GM18499 (cell line): ENCODE results near the gene AKT1.

Source experiments
- ATAC-seq: cut with Tn5 transposase; IDR thresholded peaks from one replicate; pipeline ENCODE4 v1.9.1; 2021; ENCODE audit warnings: moderate number of reproducible peaks; ENCODE audit not compliant: insufficient read depth, unreplicated experiment

AKT1 gene

DNA sequence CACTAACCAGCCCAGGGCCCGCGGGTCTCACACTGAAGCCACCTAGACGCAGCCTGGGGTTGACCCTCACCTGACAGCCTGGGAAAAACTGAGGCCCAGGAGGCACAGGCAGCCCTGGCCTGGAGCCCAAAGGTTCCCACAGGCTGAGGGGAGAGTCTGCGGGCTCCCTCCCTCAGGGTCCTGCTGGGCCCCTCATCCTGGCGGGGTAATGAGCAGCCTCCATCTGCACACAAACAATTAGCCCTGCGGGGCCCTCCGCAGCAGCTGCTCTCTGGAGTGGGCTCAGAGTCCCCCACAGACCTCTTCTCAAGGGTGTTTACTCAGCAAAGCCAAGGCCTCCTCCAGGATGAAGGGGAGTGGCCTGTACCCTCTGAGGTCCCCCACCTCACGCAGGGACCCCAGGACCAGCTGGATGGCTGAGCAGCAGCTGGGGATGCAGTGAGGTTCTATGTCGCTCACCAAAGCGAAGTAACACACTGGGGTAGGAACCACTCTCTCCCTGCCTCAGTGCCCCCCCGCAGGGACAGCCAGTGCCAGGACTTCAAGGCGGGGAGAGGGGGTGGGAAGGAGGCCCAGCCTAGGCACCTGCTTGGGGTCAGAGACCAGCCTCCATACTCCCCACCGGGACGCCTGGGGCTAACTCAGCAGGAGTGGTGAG is 7.3 kb downstream of the AKT1 start:
- no peak for ATAC-seq

DNA sequence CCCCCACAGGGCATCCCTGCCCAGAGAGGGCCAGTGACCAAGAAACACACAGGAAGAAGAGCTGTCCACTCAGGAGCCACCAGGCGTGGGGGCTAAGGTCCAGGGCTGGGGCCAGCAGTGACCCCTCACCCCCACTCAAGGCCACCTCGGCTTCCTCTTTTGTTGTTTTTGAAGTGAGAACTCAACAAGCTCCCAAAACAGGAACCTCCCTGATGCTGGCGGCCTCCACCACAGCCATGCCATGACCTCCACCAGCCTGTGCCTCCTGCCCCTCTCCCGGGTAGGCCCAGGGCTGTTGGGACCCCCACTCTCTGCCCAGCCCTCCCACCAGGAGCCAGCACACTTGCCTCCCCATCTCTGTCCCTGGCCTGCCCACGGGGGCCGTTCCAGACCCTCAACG is 7.8 kb downstream of the AKT1 start:
- ATAC-seq, result no peak

DNA sequence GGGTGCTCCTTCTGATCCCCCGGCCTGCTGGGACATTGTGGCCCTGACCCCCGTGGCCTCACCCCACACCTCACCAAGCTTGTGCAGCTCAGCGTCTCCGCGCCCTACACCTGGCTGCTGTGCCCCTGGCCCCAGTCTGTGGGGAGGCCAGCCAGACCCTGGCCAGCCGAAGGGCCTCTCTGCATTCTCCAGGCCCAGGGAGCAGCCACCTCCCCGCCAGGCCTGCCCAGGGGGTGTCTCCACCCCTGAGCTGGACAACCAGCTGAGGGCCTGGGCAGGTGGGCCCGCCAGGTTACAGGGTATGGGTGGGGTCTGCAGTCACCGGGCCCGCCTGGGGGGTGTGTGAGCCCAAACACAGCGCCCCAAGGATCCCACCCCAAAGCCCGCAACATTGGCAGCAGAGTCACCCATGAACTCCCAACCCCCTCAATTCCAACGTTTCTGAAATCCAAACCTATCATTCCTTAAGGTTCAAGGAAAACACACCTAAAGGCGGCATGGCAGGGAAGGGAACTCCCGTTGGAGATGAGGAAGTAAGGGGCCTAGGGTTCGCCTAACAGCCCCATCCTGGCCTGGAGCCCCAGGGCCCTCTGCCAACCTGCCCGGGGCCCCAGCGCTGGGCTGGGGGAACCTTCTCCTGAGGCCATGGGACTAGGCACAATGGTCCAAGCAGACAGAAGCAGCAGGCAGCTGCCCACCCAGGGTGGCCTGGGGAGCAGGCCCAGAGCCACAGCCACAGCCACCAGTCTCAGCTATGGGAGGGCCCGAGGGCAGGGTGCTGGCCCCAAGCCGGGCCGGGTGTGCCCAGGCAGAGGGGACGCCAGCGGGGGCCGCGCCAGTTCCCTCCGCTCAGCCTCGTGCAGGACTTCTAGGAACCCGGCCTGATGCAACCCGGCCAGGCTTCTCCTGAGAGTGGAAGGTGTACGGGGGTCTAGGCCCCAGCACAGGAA is 8.5 kb downstream of the AKT1 start:
- ATAC-seq, result no peak

DNA sequence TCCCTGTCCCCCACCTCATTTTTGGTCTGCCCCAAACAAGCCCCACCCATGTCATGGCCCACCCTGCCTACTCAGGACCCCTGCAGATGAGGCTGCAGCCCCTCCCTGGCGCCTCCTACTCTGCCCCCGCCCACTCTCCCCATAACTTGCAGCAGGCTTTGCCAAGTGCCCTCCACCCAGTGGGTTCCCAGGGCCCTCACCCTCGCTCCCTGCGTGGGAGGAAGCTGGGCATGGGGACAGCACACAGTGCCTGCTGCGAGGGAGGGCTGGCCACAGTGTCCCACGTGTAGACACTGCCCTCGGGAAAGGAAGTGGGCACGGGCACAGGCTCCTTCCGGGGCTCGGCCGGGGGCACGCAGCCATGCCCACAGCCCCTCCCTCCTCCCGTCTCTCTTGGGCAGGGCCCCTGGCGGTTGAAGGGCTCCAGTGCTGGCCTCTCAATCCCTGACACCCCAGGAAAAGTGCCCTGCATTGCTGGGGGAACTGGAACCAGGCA is 9.4 kb downstream of the AKT1 start:
- no peak for ATAC-seq

DNA sequence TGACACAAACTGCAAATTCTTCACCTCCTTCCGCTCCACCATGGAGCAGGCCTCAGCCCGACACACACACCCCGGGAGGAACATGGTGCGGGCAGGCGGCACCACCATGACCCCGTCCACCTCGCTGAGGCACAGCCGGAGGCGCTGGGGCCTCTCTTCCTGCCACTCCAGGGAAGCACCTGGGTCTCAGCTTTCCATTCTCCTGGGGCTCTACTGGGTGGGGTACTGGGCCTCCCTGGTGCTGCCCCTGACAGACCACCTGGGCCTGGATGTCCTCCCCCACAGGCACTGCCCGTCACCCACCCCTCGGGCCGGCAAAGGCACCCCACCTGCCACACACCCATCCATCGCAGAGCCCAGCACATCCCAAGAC is 9.9 kb downstream of the AKT1 start:
- no peak for ATAC-seq

DNA sequence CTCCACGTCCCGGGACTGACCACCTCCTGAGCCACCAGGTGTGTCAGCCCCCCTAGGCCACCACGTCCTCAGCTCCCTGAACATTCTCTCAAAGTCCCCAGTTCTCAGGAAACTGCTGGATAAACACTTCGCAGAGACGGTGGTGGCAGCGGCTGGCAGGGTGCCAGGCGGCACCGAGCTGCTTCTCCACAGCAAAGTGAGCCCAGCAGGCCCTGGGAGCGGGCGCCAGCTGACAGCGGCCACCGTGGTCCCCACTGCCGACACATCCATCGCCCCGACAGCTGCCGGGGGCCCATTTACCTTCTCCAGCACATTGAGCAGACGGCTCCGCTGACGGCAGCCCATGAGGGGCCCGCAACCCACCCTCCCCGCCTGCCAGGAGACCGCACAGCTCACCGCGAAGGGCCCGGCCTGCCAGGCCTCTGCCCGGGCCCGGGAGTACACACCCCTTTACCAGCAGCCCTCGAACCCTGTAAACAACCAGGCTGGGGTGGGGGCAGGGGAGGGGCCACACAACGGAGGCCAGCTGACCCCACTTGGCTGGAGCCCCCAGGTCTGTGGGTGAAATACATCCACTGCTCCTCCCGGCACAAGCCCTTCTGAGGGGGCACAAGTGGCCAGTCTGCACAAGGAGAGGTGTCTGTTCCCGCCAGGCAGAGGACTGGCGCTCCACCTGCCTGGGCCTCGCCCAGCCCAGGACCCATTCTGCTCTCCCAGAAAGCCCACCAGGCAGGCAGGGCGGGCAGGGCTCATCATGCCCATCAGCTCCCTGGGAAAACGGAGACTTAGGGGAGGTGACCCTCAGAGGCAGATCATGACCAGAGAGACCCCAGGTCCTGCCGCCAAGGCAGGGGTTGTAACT is 10.5 kb downstream of the AKT1 start:
- ATAC-seq, result no peak

DNA sequence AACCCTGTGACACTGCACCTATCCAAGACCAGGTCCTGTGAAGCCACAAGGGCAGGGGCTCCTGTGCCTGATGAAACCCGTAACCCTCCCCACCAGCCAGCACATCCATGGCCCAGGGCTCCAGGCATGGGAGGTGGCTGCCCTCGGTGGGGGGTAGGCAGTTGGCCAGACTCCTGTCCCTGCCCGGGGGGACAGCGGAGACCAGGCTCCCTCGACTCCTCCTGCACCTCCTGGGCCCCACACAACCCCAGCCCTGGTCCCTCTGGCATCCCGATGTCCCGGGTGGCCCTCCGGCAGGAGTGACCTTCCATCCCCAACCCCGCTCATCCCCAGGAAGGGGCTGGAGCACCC is 11.4 kb downstream of the AKT1 start:
- ATAC-seq, result no peak

DNA sequence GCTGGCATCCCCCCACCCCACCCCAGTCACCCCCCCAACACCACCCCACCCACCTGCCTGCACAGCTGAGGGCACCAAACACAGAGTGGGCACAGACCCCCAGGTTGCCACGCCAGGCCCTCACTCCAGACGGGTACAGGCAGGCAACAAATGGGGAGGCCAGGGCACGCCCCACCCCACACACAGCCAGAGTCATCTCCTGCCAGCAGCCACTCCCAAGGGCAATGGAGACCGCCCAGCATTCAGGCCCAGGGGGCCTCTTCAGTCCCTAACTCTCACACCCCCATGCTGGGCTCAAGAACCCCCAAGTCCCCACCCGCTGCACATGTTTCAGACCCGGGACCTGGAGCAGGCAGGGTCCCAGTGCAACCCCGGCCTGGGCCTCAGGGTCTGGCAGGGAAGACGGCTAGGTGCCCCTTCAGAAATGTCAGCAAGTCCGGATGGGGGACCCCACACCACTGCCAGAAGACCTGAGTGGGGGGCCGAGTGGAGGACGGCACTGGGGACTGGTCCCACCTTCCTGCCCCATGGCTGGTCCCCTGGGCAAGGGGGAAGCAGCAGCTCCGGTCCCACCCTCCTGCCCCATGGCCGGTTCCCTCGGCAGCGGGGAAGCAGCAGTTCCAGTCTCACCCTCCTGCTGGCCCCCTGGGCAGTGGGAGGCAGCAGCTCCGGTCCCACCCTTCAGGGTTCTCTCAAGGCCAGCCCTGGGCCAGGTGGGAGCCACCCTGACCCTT is 11.9 kb downstream of the AKT1 start:
- ATAC-seq, result no peak

DNA sequence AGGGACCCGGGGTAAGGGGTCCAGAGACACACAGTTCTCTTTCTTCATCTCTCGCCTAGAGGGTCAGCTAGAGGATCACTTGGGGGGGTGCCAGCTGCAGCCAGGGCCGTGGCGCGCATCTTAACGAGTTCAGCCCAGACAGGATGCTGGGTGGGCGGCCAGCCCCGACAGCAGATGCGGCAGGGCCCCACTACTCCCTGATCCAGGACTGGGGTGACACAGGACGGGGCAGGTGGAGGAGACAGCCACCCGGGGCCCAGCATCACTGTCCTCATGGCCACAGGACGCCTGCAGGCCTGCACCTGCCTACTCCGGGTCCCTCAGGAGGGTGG is 12.8 kb downstream of the AKT1 start:
- ATAC-seq, result no peak

DNA sequence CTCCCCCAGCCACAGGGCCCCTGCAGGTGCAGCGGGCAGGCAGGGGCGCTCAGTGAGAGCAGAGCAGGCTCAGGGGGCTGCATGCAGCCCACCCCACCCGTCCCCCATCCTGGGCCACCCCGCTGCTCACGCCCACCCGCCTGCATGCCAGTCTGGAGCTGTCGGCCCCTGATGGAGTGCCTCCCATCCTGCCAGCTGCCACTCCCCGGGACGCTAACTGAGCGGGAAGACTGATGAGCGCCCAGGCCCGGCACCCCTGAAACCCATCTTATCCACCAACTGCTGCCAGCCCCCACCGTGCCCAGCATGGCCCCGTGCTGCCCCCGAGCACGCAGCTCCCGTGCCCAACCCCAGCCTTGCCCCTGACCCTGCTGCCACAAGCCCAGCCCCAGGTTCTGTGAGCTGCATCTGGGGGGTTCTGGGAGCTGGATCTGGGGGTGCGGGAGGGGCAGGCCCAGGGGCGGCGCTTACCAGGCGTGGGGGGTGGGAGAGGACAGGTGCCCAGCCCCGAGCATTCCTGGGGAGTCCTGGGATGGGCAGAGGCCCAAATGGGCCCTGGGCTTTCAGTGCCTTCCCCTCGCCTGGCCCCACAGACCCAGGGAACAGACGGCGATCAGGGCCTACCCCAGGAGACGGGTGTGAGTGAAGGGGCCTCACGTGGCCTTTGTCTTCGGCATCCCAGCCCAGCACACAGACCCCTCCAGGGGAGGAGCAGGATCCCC is 13.3 kb downstream of the AKT1 start:
- no peak for ATAC-seq

DNA sequence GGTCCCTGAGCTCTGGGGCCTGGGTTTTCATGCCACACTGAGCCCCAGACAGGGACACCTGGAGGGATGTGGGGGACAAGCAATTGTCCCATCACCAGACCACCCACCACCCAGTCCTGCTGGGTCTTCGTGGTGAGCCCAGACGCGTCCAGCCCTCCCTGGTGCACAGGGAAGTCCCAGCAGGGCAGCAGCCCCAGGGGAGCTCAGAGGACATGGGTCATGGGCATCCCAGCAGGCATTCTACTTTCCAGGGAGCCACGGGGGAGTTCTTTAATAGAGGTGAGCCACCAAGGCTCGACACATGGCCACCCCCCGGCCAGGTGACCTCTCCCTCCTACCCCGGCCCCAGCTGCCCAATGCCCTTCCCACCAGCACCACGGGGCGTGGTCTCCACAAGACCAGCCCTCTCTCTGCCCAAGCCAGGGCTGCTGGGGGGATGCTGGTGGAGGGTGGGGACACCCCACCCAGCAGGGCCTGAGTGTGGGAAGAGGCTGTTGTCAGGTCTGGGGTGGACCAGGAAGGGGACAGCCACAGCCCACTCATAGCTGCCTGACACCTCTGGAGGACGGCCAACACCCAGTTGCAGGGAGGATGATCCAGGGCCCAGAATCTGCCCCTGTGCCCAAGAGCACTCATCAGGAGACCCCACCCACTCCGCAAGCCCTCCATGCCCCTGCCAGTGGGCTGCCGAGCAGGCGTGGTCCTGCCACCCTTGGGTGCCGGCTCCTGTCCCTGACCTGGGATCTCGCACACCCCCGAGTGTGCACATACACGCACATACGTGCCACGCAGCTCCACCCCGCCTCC is 14.1 kb downstream of the AKT1 start:
- ATAC-seq, result no peak

DNA sequence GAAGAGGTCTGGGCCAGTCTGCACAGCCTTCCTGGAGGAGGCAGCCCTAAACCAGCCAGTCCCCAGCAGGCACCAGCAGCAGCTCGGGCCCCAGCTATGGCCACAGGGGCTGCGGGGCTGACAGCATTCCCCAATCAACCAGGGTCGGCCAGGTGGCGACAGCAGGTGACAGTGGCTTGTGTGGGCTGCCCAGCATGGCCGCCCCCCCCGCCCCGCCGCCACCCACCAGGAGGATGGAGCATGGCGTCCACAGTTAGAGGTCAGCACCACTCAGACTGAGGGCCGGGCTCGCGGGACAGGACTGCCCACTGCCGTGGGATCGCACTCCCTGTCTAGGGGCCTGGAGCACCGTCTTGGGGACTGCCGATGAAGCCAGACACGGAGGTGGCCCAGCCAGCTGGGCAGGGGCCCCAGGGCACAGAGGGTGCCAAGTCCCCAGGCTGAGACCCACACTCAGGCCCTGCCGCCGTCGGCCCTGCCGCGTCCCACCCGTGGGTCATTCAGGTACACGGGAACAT is 15.0 kb downstream of the AKT1 start:
- no peak for ATAC-seq

DNA sequence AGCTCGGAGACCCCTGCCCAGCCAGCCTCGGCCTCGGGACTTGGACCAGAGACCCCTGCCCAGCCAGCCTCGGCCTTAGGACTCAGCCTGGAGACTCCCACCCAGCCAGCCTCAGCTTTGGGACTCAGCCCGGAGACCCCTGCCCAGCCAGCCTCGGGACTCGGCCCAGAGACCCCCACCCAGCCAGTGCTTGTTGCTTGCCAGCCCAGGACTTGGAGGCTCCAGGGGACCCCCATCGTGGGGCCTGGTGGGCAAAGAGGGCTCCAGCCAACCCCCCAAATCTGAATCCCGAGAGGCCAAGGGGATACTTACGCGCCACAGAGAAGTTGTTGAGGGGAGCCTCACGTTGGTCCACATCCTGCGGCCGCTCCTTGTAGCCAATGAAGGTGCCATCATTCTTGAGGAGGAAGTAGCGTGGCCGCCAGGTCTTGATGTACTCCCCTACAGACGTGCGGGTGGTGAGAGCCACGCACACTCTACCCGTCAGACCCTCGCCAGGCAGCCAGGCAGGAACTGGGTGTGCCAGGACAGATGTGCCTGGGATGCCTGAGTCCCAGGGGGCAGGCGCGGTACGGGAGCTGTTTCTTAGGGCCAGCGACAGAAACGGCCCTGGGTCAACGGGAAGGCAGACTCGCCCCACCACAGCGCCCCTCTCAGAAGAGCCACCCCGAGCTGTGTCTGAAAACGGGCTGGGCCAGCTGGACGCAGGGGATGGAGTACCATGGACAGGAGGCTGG is 15.6 kb downstream of the AKT1 start:
- ATAC-seq, result no peak

DNA sequence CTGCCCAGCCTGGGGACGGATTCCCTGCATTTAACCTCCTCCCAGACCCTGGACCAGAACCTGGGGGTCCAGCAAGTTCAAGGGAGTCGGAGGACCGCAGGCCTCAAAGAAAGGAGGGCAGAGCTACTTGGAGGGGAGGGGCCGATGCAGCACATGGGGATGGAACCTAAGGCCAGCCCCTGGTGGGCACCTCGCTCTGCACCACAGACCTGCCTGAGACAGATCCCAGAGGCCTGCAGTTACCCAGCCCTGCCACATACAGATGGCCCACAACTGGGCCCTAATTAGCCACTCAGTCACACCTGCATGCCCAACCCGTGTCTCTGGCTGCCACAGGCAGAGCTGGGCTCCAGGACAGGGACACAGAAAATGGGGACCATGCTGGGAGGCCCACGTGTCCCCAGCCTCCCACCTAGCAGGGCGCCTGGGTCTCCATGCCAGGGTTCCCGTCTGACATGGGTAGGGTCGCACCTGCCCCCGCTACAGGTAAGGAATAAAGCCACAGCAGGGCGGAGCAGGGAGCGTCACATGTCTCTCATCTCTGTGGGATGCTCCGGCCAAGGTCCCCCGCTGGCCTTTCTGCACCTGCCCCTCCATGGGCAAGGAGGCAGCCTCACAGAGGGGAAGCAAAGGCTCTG is 16.7 kb downstream of the AKT1 start:
- no peak for ATAC-seq

DNA sequence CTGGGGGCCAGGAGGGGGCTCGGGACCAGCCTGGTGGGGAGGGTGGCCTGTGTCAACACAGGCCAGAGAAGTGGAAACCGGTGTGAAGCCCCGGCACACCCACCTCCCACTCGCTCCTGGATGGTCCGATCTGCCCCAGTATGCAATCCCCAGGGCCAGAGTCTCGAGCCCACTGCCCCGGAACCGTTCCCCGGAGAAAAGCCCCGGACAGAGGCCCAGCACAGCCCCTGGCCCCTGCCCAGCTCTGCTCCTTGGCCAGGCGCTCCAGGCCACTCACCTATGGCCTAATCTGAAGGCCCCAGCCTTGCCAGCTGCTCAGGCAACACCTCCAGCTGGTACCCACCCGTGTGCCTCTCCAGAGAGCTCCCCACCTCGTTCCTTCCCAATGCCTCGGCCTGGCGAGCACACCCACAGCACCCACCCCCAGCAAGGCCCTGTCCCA is 17.7 kb downstream of the AKT1 start:
- no peak for ATAC-seq

DNA sequence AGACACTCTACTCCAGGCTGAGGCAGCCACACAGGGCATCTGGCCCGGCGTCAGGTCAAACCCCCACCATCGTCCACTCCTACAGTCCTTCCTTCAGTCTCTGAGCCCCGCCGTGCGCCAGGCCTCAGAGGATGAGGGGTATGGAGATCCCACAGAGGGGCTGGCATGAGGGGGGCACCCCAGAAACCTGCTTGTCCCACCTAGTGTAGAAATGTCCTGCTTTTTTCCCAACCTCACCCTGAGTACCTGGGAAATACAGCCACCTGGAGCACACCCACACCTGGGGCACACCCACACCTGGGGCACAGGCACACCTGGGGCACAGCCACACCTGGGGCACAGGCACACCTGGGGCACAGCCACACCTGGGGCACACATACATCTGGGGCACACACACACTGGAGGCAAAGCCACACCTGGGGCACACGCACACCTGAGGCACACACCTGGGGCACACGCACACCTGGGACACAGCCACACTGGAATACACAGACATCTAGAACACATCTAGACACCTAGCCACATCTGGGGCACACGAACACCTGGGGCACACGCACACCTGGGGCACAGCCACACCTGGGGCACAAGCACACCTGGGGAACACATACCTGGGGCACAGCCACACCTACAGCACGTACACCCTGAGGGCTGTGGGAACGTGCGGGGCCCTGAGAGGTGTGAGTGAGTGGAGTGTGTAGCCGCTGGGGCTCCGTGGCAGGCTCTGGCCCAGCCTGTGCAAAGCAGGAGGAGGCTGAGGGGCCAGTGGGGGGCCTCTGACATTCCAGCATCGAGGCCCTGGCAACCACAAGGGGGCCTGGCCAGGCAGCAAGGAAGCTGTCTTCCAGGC is 18.4 kb downstream of the AKT1 start:
- no peak for ATAC-seq

DNA sequence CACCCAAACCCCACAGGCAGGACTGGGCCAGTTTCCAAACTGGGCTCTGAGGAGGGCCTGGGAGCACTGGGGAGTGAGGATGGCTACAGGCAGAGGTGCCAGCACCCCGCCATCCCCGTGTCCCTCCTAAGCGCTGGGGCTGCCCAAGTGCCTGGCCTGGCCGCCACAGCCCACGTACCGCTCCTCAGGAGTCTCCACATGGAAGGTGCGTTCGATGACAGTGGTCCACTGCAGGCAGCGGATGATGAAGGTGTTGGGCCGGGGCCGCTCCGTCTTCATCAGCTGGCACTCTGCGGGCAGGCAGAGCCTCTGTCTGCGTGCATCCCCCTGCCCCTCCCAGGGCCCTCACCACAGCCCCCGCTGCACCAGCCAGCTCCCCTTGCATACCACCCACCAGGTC is 19.1 kb downstream of the AKT1 start:
- no peak for ATAC-seq
